ENCODE data around the gene MCRIP2. TPM values are rescaled to one million over a fixed set of nuclear protein-coding genes. Genes with fewer than 3 reads are reported as not detected.

Gene MCRIP2
- total and polyA plus RNA-seq, 4 experiments from 2014 or later: 28.3 to 45.5 (median 32.5) TPM

GRCh38 chr16:667113-667779 is 25.6 kb downstream of the MCRIP2 start:
- Mint-ChIP-seq H3K4me3 (peak overlapping the region; percentile 69 to 86 (median 78)), H3K4me1 (peaks cover 3 to 21% (median 5%) of the 10 kb centered on the region in 4 donors), H3K27me3 (no peaks in the 10 kb centered on the region), H3K9me3 (no peaks in the 10 kb centered on the region), H3K36me3 (peaks cover 0 to 8% of the 10 kb centered on the region in 2 donors), H3K27ac (peak overlapping the region; percentile 38 to 94 (median 86))
- intact Hi-C loops (cut with micrococcal nuclease): no loop called here
- ChIA-PET POLR2A (ENCODE audit: partially characterized antibody) (interaction anchor here (0.6 to 5.6 kb wide), 12 partner anchors 9 to 140 kb away, joined by 3 to 89 read pairs (median 6); partner anchors contain the start of genes ANTKMT, JMJD8, MCRIP2 and METTL26), CTCF (ENCODE audit: partially characterized antibody) (interaction anchor here (0.7 to 1.4 kb wide), 5 partner anchors 9 to 22 kb away, joined by 3 to 6 read pairs (median 4); partner anchors contain the start of gene WDR90)
- Histone ChIP-seq H3K4me1 (ENCODE audit: insufficient read depth, low read length) (peaks cover 23% of the 10 kb centered on the region), H3K9me3 (ENCODE audit: control insufficient read depth in 1 of 2, low read length in 2 of 2) (no peaks in the 10 kb centered on the region), H3K27me3 (ENCODE audit: insufficient read depth, low read length) (no peaks in the 10 kb centered on the region), H3K27ac (ENCODE audit: low read depth, low read length) (peak overlapping the region; percentile 69), H3K36me3 (ENCODE audit: insufficient read depth, low read length) (peaks cover 20% of the 10 kb centered on the region), H3K4me3 (ENCODE audit: low read length in 2 of 2) (peak overlapping the region in 1 of 2 donors; percentile 73)
- no peak for DNase-seq

- peak within 1 kb of the TSS; percentile 77 to 86 (median 80) for H3K4me3 Mint-ChIP-seq
- H3K9me3 ChIP-seq (ENCODE audit: control insufficient read depth in 1 of 2, low read length in 2 of 2): no peaks in the 10 kb centered on the region
- peaks cover 25% of the 10 kb centered on the region for H3K36me3 ChIP-seq (ENCODE audit: insufficient read depth, low read length)
- H3K27ac ChIP-seq (ENCODE audit: low read depth, low read length): peak within 1 kb of the TSS; percentile 69
- peak within 1 kb of the TSS; percentile 38 to 94 (median 86) for H3K27ac Mint-ChIP-seq
- H3K9me3 Mint-ChIP-seq: no peaks in the 10 kb centered on the region
- no peaks in the 10 kb centered on the region for H3K27me3 Mint-ChIP-seq
- DNase-seq: peak; percentile 88 to 93 (median 91)
- peaks cover 23% of the 10 kb centered on the region for H3K4me1 ChIP-seq (ENCODE audit: insufficient read depth, low read length)
- peaks cover 0 to 11% of the 10 kb centered on the region in 2 donors for H3K36me3 Mint-ChIP-seq
- peaks cover 3 to 21% (median 5%) of the 10 kb centered on the region in 4 donors for H3K4me1 Mint-ChIP-seq
- intact Hi-C loops (cut with micrococcal nuclease): loop anchor here (1.0 to 2.0 kb wide), 5 partner anchors 11 to 276 kb away; partner anchors contain the start of genes JMJD8, METTL26 and WDR90
- CTCF ChIA-PET (ENCODE audit: partially characterized antibody): interaction anchor here (0.7 to 1.4 kb wide), 8 partner anchors 8 to 65 kb away, joined by 3 to 6 read pairs (median 3); partner anchors contain the start of gene WDR90
- POLR2A ChIA-PET (ENCODE audit: partially characterized antibody): interaction anchor here (0.6 to 5.6 kb wide), 11 partner anchors 8 to 139 kb away, joined by 3 to 89 read pairs (median 6); partner anchors contain the start of genes ANTKMT, JMJD8, MCRIP2 and METTL26
- H3K4me3 ChIP-seq (ENCODE audit: low read length in 2 of 2): peak within 1 kb of the TSS; percentile 42 to 73
- H3K27me3 ChIP-seq (ENCODE audit: insufficient read depth, low read length): no peaks in the 10 kb centered on the region
Observed at GRCh38 chr16:667780-668518, 26.3 kb downstream of the MCRIP2 start, which contains the start of gene RHOT2. RHOT2 (plus strand) TSS chr16:668132; CDS start chr16:668200, 68 bp downstream.

DNA sequence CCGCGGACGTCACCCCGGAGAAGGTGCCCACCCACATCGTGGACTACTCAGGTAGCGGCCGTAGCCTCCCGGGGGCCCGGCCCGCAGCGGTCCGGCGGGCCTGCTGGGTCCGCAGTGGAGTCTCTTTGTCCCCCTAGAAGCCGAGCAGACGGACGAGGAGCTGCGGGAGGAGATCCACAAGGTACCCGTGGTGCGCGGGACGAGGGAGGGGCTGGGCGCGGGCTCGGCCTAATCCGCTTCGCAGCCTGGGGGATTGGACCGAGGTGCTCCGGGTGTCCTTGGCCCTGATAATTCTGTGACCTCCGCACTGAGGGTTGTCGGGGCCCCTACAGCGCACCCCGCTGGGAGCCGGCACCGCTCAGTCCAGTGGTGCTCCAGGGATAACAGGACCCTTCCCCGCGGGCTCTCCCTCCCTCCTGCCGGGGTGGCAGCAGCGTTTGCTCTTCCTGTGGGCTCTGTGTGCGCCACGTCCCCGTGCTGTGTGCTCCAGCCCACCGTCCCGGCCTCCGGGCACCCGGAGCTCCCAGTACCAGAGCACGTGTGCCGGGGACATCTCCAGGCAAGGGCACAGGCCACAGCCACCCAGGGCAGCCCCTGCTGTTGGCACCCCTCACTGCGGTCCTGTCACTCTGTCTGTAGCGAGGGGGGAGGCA is 27.0 kb downstream of the MCRIP2 start:
- H3K27ac ChIP-seq (ENCODE audit: low read depth, low read length): peak overlapping the region; percentile 69
- CTCF ChIA-PET (ENCODE audit: partially characterized antibody): interaction anchor here (1.1 to 1.4 kb wide), 4 partner anchors 10 to 64 kb away, joined by 3 to 5 read pairs (median 3); no protein-coding TSS in a partner anchor
- no peaks in the 10 kb centered on the region for H3K9me3 Mint-ChIP-seq

GRCh38 chr16:669666-670065 is 28.0 kb downstream of the MCRIP2 start:
- H3K27ac Mint-ChIP-seq: peak overlapping the region in 1 of 7 donors; percentile 57
- no peaks in the 10 kb centered on the region for H3K9me3 Mint-ChIP-seq
- no peaks in the 10 kb centered on the region for H3K27me3 Mint-ChIP-seq
- ChIA-PET POLR2A (ENCODE audit: partially characterized antibody) (interaction anchor here (5.6 kb wide), 1 partner anchor 11 kb away, joined by 89 read pairs; the partner anchor contains the start of genes JMJD8 and STUB1), CTCF (ENCODE audit: partially characterized antibody) (no interaction called here)
- H3K4me1 ChIP-seq (ENCODE audit: insufficient read depth, low read length): peaks cover 23% of the 10 kb centered on the region
- peaks cover 3 to 22% (median 6%) of the 10 kb centered on the region in 4 donors for H3K4me1 Mint-ChIP-seq
- peaks cover 25% of the 10 kb centered on the region for H3K36me3 ChIP-seq (ENCODE audit: insufficient read depth, low read length)
- DNase-seq: no peak
- intact Hi-C loops (cut with micrococcal nuclease): loop anchor here (2.0 kb wide), 1 partner anchor 21 kb away; the partner anchor contains the start of gene WDR90
- peaks cover 0 to 16% of the 10 kb centered on the region in 2 donors for H3K36me3 Mint-ChIP-seq
- no peak overlapping the region for H3K4me3 ChIP-seq (ENCODE audit: low read length in 2 of 2)
- peak overlapping the region in 6 of 8 donors; percentile 46 to 81 (median 68) for H3K4me3 Mint-ChIP-seq
- no peaks in the 10 kb centered on the region for H3K9me3 ChIP-seq (ENCODE audit: control insufficient read depth in 1 of 2, low read length in 2 of 2)
- no peaks in the 10 kb centered on the region for H3K27me3 ChIP-seq (ENCODE audit: insufficient read depth, low read length)
- H3K27ac ChIP-seq (ENCODE audit: low read depth, low read length): no peak overlapping the region

More for the DNA sequence above, 27.0 kb downstream of the MCRIP2 start:
- intact Hi-C loops (cut with micrococcal nuclease): loop anchor here (1.0 to 2.0 kb wide), 5 partner anchors 11 to 276 kb away; partner anchors contain the start of genes JMJD8, METTL26 and WDR90
- peaks cover 23% of the 10 kb centered on the region for H3K4me1 ChIP-seq (ENCODE audit: insufficient read depth, low read length)
- Mint-ChIP-seq H3K27me3 (no peaks in the 10 kb centered on the region), H3K36me3 (peaks cover 0 to 13% of the 10 kb centered on the region in 2 donors), H3K4me3 (peak overlapping the region; percentile 71 to 86 (median 80)), H3K27ac (peak overlapping the region in 6 of 7 donors; percentile 29 to 88 (median 53)), H3K4me1 (peaks cover 3 to 21% (median 6%) of the 10 kb centered on the region in 4 donors)
- peaks cover 25% of the 10 kb centered on the region for H3K36me3 ChIP-seq (ENCODE audit: insufficient read depth, low read length)
- no peaks in the 10 kb centered on the region for H3K9me3 ChIP-seq (ENCODE audit: control insufficient read depth in 1 of 2, low read length in 2 of 2)
- POLR2A ChIA-PET (ENCODE audit: partially characterized antibody): interaction anchor here (1.4 to 5.6 kb wide), 7 partner anchors 12 to 53 kb away, joined by 5 to 89 read pairs (median 17); partner anchors contain the start of genes ANTKMT, JMJD8, MCRIP2 and METTL26
- no peak for DNase-seq
- peak overlapping the region; percentile 42 to 73 for H3K4me3 ChIP-seq (ENCODE audit: low read length in 2 of 2)
- H3K27me3 ChIP-seq (ENCODE audit: insufficient read depth, low read length): no peaks in the 10 kb centered on the region

GRCh38 chr16:670485-671352 is 29.1 kb downstream of the MCRIP2 start:
- ChIA-PET POLR2A (ENCODE audit: partially characterized antibody) (interaction anchor here (1.2 to 5.6 kb wide), 5 partner anchors 10 to 25 kb away, joined by 6 to 89 read pairs (median 7); partner anchors contain the start of genes JMJD8, STUB1 and WDR24), CTCF (ENCODE audit: partially characterized antibody) (no interaction called here)
- no peaks in the 10 kb centered on the region for H3K9me3 Mint-ChIP-seq
- Histone ChIP-seq H3K9me3 (ENCODE audit: control insufficient read depth in 1 of 2, low read length in 2 of 2) (no peaks in the 10 kb centered on the region), H3K4me3 (ENCODE audit: low read length in 2 of 2) (no peak overlapping the region), H3K27ac (ENCODE audit: low read depth, low read length) (no peak overlapping the region), H3K36me3 (ENCODE audit: insufficient read depth, low read length) (peaks cover 25% of the 10 kb centered on the region), H3K27me3 (ENCODE audit: insufficient read depth, low read length) (no peaks in the 10 kb centered on the region), H3K4me1 (ENCODE audit: insufficient read depth, low read length) (peaks cover 29% of the 10 kb centered on the region)
- no peak for DNase-seq
- peak overlapping the region in 3 of 8 donors; percentile 5 to 42 (median 25) for H3K4me3 Mint-ChIP-seq
- intact Hi-C loops (cut with micrococcal nuclease): no loop called here
- H3K27ac Mint-ChIP-seq: peak overlapping the region in 1 of 7 donors; percentile 57
- H3K4me1 Mint-ChIP-seq: peaks cover 5 to 28% (median 10%) of the 10 kb centered on the region in 4 donors
- H3K27me3 Mint-ChIP-seq: no peaks in the 10 kb centered on the region
- H3K36me3 Mint-ChIP-seq: peaks cover 0 to 16% of the 10 kb centered on the region in 2 donors

All from CD4-positive, alpha-beta memory T cell (primary cell).